Activated CD4-positive, alpha-beta T cell treated with anti-CD3 and anti-CD28 coated beads, Interleukin-2, amount 50 U/mL, for 48 hours (primary cell): ENCODE results near the gene IGSF21.

ENCODE experiments used
- DNase-seq, 2 experiments: peaks; one replicate each; pipeline ENCODE4 v3.0.0-alpha.2; 2020

IGSF21 gene

DNA sequence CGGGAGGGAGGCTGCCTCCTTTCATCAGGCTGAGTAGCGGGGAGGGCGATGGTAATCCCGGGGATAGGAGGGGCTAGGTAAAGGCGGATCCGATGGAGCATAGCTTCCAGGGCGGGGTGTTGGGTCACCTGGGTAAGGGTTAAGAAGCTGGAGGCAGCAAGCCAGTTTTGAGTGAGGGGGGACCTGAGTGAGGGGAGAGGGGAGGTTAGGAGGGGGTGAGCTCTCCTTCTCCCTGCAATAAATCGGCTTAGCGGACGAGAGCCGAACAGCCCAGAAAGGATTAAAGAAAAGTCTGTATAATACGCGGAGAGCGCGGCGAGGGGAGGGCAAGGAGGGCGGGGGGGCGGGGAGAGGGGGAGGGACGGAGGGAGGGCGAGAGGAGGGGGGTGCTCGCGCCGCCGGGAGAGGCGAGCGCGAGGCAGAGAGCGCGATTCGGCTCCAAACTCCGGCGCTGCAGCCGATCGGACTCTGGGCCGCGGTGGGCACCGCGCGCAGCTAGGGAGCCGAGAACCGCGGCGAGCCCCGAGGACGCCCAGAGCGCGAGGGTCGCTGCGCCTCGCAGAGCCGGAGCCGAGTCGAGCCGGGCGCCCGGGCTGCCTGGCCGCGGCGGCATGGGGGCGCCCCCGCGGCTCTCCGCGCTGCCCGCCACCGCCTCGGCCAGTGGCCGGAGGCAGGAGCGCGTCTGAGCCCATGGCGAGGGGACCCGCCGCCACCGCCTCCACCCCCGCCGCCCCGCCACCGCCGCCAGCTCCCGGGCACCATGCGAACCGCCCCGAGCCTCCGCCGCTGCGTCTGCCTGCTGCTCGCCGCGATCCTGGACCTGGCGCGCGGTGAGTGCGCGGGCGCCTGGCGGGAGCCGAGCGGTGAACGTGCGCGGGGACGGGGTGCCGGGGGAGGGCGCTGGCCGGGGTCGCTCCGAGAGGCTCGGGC is at the start of gene IGSF21:
Gene IGSF21 (plus strand): TSS at position 430 of the 930 bp plus-strand sequence. CDS start 331 bp downstream, at position 761.
- no peak for DNase-seq

DNA sequence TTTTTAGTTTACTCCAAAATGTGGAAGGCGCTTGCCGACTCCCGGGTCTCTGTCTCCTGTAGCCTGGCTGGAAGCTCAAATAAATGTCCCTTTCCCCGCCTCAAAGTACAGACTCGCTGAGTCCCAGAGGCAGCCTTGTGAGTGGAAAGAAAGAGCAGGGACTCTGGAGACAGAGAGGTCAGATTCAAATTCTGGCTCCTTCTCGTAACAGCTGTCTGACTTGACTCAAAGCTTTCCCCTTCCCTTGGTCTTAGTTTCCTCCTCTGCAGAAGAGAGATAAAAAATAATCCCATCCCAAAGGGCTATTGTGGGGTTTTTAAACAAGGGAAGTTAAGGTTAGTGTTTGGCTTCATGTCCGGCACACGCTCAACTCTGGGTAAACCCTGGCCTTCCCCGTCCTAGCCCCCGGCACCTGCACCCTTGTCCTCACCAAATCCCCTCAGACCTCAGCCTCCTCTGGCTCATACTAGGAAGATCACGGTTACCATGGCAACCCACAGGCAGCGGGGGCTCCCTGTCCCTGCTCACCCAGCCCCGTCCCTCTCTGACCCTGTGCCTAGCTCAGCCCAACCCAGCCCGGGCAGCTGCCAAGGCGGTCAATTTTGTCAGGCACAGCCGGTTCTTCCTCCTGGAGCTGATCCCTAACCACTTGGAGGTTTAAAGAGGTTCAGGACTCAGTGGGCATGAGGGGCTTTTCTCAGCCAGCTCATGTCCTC is 49.2 kb upstream of the IGSF21 start:
- no peak for DNase-seq

DNA sequence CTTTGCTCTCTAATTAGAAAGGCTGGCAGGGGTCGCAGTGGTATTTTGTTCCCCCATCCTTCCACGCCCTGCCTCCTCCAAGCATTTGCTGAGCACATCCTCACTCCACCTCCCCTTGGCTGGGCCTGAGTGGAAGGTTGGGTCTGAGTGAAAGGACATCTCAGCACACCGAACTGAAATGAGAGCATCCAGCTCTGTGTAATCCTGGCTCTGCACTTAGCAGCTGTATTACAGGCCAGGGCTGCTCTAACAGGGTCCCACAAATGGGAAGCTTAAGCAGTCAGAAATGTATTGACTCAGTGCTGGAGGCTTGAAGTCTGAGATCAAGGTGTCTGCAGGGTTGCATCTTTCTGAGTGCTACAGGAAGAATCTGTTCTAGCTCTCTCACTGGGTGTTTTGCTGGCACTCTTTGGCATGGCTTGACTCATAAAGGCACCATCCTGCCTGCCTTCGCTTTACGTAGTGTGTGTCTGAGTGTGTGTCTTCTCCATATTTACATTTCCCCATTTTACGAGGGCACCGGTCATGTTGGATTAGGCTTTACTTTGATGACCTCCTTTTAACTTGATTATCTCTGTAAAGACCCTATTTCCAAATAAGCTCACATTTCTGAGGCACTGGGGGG is 48.5 kb upstream of the IGSF21 start:
- no peak for DNase-seq

DNA sequence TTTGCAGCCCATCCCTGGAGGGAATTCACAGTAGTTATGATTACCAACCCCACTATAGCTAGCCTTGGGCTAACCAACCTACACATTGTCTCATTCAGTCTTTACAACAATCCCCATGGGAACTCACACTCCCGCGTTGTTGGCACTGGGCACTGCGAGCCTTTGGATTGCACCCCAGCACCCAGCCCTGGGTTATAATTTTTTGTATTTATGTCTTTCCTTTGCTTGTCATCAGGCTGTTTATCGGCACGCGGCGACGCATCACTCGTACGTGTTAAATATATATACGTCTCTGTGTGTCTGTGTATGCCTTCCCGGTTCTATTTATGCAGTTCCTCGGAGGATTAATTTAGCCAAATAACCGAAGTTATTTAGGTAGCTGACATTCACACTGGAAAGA is 47.2 kb upstream of the IGSF21 start:
- no peak for DNase-seq

DNA sequence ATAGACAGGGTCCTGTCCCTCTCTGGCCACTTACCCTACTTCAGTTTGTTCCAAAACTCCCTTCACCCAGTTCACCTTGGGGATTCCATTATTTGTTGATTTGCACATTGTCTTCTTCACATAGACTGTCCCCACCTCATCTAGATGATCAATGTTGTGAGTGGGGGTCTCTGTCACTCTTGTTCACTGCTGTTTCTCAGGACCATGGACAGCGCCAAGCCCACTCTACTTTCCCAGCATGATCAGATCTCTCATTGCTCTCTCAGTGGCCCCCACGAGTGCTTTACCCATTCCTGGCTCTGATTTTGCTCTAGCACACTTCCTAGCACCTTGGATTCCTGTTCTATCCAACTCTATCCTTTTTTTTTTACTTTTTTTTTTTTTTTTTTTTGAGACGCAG is 45.4 kb upstream of the IGSF21 start:
- no peak for DNase-seq

DNA sequence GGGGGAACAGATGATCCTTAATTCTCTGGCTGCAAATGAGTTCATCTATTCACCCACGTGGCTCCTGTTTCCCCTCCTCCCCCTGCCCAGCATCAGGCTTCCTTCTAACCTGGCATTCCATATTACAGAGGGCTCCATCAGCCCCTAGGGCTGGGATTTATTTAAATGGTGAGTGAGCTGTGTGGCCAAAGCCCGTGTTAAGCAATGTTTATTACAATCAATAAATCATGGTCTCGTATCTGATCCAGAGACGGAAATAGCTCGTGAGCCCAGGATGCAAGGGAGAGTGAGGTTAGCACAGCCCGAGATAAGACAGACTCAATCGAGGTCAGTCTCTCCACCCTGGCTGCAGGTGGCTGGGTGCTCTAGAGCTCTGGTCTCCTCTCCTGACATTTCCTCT is 43.1 kb upstream of the IGSF21 start:
- no peak for DNase-seq

DNA sequence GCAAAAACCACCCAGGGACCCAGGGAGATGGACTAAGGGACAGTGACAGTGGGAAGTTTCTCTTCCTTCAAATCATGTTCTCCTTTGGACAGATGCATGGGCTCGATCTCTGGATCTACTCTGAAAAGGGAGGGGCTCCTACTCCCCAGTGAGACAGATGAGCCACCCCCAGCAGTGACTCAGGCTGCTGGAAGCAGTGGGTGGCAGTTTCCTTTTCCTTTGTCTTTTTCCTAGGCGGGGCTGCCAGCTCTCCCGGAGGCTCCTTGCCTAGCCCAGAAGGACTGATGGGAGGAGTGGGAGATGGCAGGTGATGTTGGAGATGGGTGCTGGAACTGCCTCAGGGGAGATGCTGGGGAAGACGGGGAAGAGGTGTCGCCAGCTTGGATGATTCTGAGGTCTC is 41.0 kb upstream of the IGSF21 start:
- no peak for DNase-seq

DNA sequence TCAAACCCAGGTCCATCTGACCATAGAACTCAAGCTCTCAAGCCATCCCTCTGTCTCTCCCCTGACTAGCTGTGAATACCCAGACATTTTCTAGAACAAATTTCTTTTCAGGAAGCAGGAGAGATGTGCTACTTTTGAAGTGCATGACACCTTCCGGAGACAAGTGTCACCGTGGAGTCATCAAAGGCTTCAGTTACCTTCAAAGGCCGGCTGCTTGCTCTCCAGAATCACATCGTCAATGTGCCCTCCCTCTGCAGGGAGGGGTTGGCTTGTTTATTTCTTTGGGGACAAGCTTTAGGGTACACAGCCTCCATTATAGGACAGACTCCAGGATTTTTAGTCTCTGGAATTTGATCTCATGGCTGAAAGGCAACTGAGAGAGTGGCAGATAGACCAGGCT is 37.7 kb upstream of the IGSF21 start:
- no peak for DNase-seq

DNA sequence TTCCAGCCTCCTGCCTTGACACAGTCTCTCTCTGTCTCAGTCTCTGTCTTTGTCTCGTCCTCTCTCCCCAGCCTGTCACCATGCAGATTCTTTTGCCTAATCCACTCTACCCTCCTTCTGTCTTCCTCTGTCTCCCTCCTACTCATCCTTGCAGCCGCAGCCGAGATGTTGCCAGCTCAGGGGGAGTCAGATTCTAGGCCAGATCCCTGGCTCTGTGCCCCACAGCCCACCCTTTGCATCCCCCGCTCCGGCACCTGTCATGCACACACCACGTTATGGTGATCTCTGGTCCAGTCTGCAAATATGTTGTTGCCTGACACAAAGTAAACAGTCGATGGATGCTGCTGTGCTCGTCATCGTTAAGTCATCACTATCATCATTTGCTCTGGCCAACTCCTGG is 35.5 kb upstream of the IGSF21 start:
- no peak for DNase-seq

DNA sequence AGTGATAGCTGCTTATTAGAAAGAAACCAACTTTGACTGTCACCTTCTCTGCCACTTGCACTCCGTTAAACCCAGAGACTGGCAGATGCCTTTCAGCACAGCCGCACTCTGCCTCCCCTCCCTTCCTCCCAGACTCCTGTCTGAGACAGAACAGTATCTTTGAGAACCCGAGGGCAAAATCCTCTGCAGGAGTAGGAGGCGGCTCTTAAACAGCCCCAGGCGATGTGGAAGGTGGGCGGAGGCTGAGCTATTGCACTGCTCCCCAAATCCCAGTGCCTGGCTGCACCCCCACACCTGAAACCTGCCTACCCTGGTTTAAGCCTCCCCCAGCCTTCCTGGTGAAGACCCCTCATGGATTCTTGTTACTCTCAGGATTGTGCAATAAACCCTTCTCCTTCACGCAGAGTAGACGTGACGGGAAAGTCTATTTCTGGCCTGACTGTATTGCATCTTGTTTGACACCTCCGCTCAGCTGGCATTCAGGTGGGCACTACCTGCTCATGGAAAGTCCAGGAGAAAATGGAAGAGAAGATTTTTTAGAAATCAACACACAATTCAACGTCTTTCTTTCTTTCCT is 34.4 kb upstream of the IGSF21 start:
- no peak for DNase-seq

DNA sequence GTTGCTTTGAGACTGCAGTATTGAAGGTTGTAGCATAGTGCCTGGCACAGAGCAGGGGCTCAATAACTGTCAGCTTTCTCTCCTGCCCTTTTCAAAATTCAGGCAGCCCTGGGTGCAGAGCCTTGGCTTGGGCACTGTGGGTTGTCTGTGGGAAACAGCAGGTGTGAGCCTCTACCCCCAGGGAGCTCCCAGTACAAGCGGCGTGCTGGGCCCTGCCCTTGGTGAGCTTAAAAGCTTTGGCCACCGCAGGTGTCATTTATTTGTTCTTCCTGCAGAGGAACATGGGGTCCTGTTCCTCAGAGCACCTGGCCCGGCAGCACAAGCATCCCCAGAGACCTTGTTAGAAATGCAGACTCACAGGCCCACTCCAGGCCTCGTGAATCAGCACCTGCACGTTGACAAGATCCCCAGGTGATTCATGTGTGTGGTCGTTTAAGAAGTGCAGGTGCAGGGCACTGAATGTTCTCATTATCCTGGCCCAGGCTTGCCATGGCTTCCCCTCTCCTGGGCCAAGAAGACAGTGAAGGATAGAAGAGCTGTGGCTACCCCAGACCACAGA is 29.9 kb upstream of the IGSF21 start:
- no peak for DNase-seq

DNA sequence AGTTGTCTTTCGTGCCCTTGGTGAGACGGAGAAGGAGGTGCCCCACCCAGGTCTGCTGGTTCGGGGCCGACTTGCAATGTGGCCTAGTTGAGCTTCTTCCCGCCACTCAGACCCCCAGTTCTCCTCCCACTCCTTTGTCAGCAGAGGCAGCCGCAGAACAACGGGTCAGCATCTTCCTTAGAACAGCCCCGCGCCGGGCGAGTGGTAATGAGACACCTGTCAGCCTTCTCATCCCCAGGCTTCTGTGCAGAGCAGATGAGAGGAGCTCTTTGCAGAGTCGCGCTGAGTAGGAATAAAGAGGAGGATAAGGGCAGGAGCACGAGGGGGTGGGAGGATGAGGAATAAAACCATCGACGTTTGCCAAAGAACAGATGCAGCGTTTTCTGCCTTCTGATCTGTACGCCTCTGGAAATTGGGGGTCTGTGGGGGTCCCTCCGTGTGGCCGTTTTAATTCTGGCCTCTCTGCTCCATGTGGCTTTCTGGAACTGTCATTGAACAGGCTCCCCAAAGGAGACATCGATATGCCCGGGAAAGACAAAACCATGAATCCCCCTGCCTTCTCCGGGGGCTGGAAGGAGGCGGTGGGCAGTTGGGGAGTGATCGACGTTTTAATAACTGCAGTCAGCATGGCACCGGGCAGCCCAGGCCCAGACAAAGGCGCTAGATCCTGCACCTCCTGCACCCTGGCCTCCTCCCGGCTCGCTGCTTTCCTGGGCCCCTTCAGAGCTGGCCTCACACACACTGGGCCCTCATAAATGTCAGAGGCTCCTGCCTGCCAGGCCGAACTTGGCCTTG is 27.5 kb upstream of the IGSF21 start:
- no peak for DNase-seq

DNA sequence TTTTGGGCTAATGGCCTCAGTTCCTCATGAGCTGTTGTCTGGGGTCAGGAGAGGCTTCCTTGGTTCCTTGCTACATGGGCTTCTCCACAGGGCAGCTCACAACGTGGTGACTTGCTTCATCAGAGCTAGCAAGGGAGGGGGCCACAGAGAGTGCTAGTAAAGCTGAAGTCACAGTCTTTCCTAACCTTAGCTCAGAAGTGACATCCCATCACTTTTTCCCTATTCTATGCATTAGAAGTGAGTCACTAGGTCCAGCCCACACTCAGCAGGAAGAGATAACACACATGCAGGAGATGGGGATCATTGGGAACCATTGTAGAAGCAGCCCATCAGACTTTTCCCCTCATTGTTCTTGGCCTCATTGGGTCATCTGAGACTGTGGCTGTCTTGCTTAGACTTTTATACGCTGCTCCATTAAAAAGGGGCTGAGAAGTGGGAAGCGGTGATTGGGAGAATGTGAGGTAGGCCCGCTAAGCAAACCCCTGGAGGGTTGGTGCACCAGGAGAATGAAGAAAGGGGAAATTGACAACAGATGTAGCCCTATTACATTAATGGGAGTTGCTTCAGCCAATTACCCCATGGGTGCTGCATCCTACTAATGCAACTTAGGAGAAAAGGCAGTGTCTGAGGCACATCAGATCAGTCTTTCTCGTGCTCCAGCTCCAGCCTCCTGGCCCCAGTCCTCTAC is 22.1 kb upstream of the IGSF21 start:
- no peak for DNase-seq

DNA sequence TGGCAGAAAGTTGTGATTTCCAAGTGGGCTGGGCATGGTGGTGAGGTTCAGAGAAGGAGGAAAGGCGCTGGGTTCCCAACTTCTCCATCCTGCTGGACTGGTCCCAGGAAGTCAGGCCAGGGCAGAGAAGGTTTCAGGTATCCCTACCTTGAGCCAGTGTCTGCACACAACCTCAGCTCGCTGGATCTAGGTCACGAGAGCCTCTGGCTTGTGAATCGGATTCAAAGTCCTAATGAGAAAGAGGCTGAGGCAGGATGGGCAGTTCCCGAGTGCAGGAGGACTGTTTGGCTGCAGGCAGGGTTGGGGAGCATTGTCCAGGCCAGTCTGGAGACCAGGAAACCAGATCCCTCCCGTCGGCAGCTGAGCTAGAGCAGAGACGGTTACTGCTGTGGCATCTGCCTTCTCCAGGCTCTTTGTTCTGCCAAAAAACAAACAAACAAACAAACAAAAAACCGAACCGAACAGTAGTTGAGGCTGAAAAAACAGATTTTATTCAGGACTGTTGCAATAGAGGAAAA is 19.5 kb upstream of the IGSF21 start:
- no peak for DNase-seq

DNA sequence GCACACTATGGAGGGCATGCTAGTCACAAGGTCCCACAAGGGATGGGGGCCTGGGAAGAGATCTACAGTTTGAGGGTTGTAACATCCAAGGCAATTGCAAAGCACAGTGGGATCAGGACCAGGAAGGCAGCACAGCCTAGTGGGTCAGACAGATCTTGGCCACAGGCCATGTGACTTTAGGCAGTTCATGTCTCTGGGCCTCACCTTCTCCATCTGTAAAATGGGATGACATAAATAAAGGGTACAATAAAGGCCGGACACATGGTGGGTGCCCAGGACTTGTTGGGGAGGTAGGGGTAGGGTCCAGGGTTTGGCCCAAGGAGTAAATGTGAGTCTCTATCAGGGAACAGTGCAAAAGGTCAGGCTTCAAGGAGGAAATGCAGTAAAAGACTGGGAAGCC is 18.1 kb upstream of the IGSF21 start:
- DNase-seq: no peak

DNA sequence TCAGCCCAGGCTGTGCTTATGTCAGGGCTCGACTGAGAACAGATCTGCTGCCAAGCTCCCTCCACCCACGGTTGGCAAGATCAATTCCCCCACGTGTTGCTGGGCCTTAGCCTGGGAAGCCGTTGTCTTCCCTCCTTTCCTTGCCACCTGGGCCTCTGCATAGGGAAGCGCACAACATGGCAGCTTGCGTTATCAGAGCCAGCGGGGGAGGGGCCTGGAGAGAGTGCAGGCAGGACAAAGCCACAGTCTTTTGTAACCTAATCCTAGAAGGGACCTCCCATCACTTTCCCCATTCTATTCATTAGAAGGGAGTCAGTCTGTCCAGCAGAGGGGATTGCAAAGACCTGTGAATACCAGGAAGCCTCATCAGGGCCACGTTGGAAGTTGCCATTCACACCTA is 17.0 kb upstream of the IGSF21 start:
- DNase-seq: no peak

DNA sequence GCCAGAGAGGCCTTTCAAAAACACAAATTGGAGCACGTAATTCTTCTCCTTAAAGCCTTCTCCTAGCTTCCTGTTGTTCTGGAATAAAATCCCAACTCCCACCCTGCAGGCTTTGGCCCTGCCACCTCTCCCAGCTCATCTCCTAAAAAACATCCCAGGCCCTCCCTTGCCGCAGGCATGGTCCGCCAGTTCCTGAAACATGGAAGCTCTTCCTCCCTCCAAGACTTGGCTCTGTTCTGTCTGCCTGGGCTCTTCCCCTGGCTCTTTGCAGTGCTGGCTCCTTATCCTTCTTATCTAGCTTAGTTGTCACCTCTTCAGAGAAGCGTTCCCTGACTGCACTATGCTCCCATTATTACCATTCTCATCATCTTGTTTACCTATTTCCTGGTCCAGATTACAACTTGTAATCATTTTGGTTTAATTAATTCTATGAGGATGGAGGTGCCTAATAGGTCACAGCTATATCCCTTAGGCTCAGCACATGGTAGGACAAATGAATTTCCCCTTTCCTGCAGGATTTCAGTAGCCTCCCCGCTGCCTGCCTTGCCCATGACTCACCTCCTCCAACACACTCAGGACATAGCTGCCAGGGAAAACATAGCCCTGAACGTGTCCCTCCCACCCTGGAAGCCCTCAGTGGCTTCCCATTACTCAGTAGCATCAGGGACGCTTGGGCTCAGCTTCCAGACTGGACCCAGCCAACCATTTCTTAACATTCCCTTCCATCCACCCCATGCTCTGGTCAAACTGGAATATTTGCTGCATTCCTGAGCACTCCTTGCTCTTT is 15.7 kb upstream of the IGSF21 start:
- no peak for DNase-seq

DNA sequence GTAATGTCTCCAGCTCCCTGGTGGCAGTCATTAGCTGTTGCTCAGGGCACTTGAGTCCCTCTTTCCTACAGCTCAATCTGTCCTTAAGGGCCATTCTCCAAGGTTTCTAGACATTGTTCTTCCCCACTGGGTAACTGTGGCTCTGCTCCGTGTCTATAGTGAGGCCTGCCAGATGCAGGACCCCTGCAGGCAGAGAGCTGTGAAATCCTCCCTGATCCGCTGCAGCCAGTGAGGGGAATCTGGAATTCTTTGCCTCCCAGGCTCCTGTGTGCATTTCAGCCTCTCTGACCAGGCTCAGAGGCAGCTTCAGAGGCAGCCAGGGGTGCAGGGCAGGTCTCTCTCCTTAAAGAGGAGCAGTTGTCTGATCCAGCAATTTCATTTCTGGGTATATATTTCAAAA is 14.4 kb upstream of the IGSF21 start:
- no peak for DNase-seq

DNA sequence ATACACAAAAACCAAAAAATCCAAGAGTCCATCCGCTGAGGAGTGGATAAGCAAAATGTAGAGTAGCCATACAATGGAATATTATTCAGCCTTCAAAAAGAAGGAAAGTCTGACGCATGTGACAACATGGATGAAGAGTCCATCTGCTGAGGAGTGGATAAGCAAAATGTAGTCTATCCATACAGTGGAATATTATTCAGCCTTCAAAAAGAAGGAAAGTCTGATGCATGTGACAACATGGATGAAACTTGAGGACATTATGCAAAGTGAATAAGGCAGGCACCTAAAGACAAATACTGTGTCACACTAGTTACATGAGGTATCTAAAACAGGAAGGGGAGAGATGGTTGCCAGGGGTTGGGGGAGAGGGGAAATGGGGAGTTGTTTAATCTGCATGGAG is 14.0 kb upstream of the IGSF21 start:
- no peak for DNase-seq

DNA sequence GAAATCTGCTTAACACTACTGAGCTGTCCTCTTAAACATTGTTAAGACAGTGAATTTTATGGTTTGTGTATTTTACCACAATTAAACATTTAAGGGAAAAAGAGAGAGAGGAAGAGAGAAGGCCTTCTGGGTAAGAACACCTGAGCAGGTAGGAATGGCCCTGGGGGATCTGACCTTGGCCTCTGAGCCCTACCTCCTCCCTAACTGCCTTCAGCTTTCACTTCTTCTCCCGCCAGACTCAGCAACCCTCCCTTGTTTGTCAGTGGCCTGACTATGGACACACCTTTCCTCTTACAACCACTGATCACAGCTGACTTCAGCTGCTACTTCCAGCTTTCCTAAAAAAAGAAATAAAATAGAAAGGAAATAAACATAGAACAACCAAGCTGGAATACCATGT is 13.5 kb upstream of the IGSF21 start:
- no peak for DNase-seq

DNA sequence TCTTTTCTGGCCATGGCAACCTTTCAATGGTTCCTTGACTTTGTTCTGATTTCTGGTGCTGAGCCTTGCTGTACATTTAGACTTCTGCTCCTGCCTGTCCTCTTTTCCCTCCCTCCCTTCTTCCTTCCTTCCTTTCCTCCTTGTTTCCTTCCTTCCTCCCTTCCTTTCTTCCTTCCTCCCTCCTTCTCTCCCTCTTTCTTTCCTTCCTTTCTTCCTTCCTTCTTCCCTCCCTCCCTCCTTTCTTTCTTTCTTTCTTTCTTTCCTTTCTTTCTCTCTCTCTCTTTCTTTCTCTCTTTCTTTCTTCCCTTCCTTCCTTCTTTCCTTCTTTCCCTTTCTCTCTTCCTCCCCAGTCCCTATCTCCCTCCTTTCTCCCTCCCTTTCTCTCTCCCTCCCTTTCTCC is 10.4 kb upstream of the IGSF21 start:
- DNase-seq: no peak
